SK-N-MC (cell line): ENCODE measurements around the gene HTR4.

Experiments
- EZH2 ChIP-seq: fragments of 200-600 bp; sonication (generic); IDR thresholded peaks from one replicate; pipeline ENCODE4 v1.6.1; 2017; ENCODE audit warnings: antibody characterized with exemption
- FOXP2 ChIP-seq: optimal IDR thresholded peaks from 2 replicates; pipeline ENCODE3; 2011; ENCODE audit warnings: mild to moderate bottlenecking, moderate library complexity; ENCODE audit not compliant: insufficient read depth; ENCODE audit errors: extremely low read length, control extremely low read depth
- POLR2AphosphoS5 ChIP-seq: IDR thresholded peaks from 2 replicates; pipeline ENCODE4 v1.6.1; 2012; ENCODE audit warnings: mild to moderate bottlenecking, low read depth, low read length, borderline replicate concordance

DNA sequence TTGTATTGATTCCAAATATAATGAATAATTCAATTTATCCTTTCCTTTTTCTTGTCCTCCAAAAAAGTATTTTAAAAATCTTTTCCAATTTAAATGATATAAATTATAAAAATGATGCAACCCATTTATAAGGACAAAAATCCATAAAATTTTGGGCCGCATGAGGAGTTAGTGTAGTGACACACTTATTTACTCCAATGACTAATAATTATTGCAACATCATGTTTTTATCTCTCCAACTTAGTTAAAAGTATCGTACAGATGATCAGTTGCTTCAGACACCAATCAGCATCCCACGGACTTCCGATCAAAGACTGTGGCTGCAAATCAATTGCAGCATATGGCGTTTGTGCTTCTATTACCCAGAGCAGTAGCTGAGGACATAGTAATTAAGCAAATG lies 58.6 kb downstream of the HTR4 start:
- TF ChIP-seq EZH2 (no peak), POLR2AphosphoS5 (no peak), FOXP2 (no peak)
